CD14-positive monocyte (primary cell): Measurements from ENCODE around the gene DCT. TPM values are rescaled to one million over a fixed set of nuclear protein-coding genes. Genes with fewer than 3 reads are reported as not detected.

Experiments used
- DNase-seq, 3 donors: peaks; one replicate each; pipeline ENCODE4 v3.0.0-alpha.2; 2011 to 2022
- H2AFZ ChIP-seq: 2 replicates; pipeline ENCODE4 v1.6.0; 2012; ENCODE audit warnings: mild to moderate bottlenecking, low read depth, low read length, inconsistent platforms; ENCODE audit not compliant: insufficient read depth, poor library complexity, severe bottlenecking
- H3K27ac ChIP-seq, 2 donors: 1 replicate in 1 of 2; 2 replicates in 1 of 2; pipeline ENCODE4 v1.5.1; 2012 to 2013; ENCODE audit warnings: low read length in 2 of 2, control low read depth in 1 of 2, inconsistent platforms in 1 of 2, low read depth in 1 of 2, mild to moderate bottlenecking in 1 of 2
- H3K27me3 ChIP-seq, 2 donors: one replicate each; pipeline versions ENCODE4 v1.6.0 to v1.6.1; 2011 to 2013; ENCODE audit warnings: low read length in 2 of 2; ENCODE audit not compliant: control insufficient read depth in 2 of 2, insufficient read depth in 2 of 2
- H3K36me3 ChIP-seq, 2 donors: replicated peaks in 1 of 2; 1 replicate in 1 of 2; 2 replicates in 1 of 2; pipeline versions ENCODE4 v1.5.1 to v1.6.1; 2012 to 2013; ENCODE audit warnings: low read length in 2 of 2, control low read depth in 1 of 2, inconsistent platforms in 1 of 2, mild to moderate bottlenecking in 1 of 2; ENCODE audit not compliant: insufficient read depth in 2 of 2, control insufficient read depth in 1 of 2
- H3K4me1 ChIP-seq, 2 donors: 1 replicate in 1 of 2; 2 replicates in 1 of 2; pipeline versions ENCODE4 v1.5.1 to v1.6.1; 2012 to 2013; ENCODE audit warnings: low read length in 2 of 2, control low read depth in 1 of 2, inconsistent platforms in 1 of 2, mild to moderate bottlenecking in 1 of 2, moderate library complexity in 1 of 2; ENCODE audit not compliant: insufficient read depth in 2 of 2, control insufficient read depth in 1 of 2
- H3K4me2 ChIP-seq: replicated peaks from 2 replicates; pipeline ENCODE3; 2012; ENCODE audit warnings: low read length, moderate library complexity, mild to moderate bottlenecking; ENCODE audit not compliant: poor library complexity, severe bottlenecking; ENCODE audit errors: extremely low read depth
- H3K4me3 ChIP-seq, 3 experiments: fragments of 200-600 bp in 1 of 3; sonication (generic) in 1 of 3; replicated peaks in 1 of 3; 1 replicate in 2 of 3; 2 replicates in 1 of 3; pipeline ENCODE4 v1.5.1; 2011 to 2013; ENCODE audit warnings: low read length in 3 of 3, mild to moderate bottlenecking in 3 of 3, control low read depth in 2 of 3, low read depth in 2 of 3, inconsistent platforms in 1 of 3, moderate library complexity in 1 of 3
- H3K79me2 ChIP-seq: 2 replicates; pipeline ENCODE4 v1.6.0; 2012; ENCODE audit warnings: mild to moderate bottlenecking, control low read depth, inconsistent platforms, low read length, moderate library complexity; ENCODE audit not compliant: insufficient read depth
- H3K9ac ChIP-seq: 2 replicates; pipeline ENCODE4 v1.6.0; 2017; ENCODE audit warnings: low read length, mild to moderate bottlenecking; ENCODE audit not compliant: insufficient read depth, poor library complexity, severe bottlenecking
- H3K9me3 ChIP-seq, 2 donors: replicated peaks in 1 of 2; 1 replicate in 1 of 2; 2 replicates in 1 of 2; pipeline versions ENCODE4 v1.5.1 to v1.6.1; 2012 to 2013; ENCODE audit warnings: low read length in 2 of 2, control low read depth in 1 of 2; ENCODE audit not compliant: control insufficient read depth in 1 of 2, insufficient read depth in 1 of 2
- H4K20me1 ChIP-seq: 2 replicates; pipeline ENCODE4 v1.6.0; 2012; ENCODE audit warnings: mild to moderate bottlenecking, low read length, control low read depth, moderate library complexity; ENCODE audit not compliant: insufficient read depth
- H3K27ac Mint-ChIP-seq, 7 donors: one replicate each; pipeline ENCODE4 v1.8.0; 2020; ENCODE audit warnings: mild to moderate bottlenecking in 7 of 7, mixed read lengths in 7 of 7, moderate library complexity in 6 of 7, inconsistent platforms in 2 of 7
- H3K27me3 Mint-ChIP-seq, 3 donors: one replicate each; pipeline ENCODE4 v1.8.0; 2021 to 2022; ENCODE audit warnings: low read depth in 3 of 3, mild to moderate bottlenecking in 3 of 3, mixed read lengths in 3 of 3, moderate library complexity in 3 of 3, inconsistent platforms in 1 of 3
- H3K36me3 Mint-ChIP-seq, 2 donors: one replicate each; pipeline ENCODE4 v1.8.0; 2020; ENCODE audit warnings: mixed read lengths in 2 of 2, inconsistent platforms in 1 of 2, mild to moderate bottlenecking in 1 of 2
- H3K4me1 Mint-ChIP-seq: one replicate; pipeline ENCODE4 v1.8.0; 2020; ENCODE audit warnings: mild to moderate bottlenecking, mixed read lengths
- H3K4me3 Mint-ChIP-seq, 2 donors: one replicate each; pipeline ENCODE4 v1.8.0; 2020; ENCODE audit warnings: mild to moderate bottlenecking in 2 of 2, mixed read lengths in 2 of 2, moderate library complexity in 1 of 2
- H3K9me3 Mint-ChIP-seq, 7 donors: one replicate each; pipeline ENCODE4 v1.8.0; 2020 to 2022; ENCODE audit warnings: mixed read lengths in 7 of 7, mild to moderate bottlenecking in 6 of 7, moderate library complexity in 6 of 7, inconsistent platforms in 2 of 7
- WGBS: methylation state at CpG from one replicate; pipeline ENCODE4 v1.1.5; 2013; ENCODE audit warnings: missing lambda C conversion rate; ENCODE audit not compliant: insufficient coverage; 5-methylcytosine and 5-hydroxymethylcytosine counted together
- intact Hi-C, 2 donors: fragments of 100-400 bp; cut with micrococcal nuclease; formaldehyde crosslinking; loops; one replicate each; pipeline versions ENCODE4 v1.15.0 to v1.15.1; 2023
- polyA plus RNA-seq, 3 donors: library from polyadenylated mRNA; depleted of rRNA in 1 of 3; unstranded in 2 of 3; stranded (reverse) in 1 of 3; fragments of 300-500 nt in 2 of 3; fragments of >200 nt in 1 of 3; fragmentation: Illumina TruSeq in 2 of 3; gene quantifications; 1 replicate in 2 of 3; 2 replicates in 1 of 3; pipeline ENCODE4 v1.2.3, GENCODE V29; 2012 to 2021
- TF ChIP-seq, protein P1 (sequence below): fragments of 200-600 bp; IDR thresholded peaks from one replicate; pipeline ENCODE4 v1.8.0; 2022; ENCODE audit warnings: antibody characterized with exemption, mild to moderate bottlenecking

DCT gene
- polyA plus RNA-seq, 3 donors = not detected

DNA sequence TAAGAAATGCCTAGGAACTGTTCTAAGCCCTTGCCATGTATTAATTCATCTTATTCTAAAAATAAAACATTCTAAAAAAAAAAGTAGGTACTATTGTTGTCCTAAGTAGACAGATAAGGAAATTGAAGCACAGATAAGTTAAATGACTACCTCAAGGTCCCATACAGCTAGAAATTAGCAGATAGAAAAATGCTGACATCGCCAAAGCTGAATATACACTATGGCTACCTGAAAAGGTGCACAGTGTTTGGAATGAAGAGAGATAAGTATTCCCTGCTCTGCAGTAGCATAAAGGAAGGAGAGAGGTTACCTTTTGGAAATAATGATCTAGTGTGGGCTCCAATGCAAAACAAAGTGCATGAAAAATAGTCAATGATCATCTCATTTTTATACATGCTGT lies 65.3 kb downstream of the DCT start:
- Histone ChIP-seq H3K4me2 (no peak overlapping the region), H3K4me1 (peaks cover 0 to 3% of the 10 kb centered on the region in 2 donors), H2AFZ (no peak overlapping the region), H4K20me1 (no peaks in the 10 kb centered on the region), H3K79me2 (no peaks in the 10 kb centered on the region), H3K27me3 (peaks cover 12 to 17% of the 10 kb centered on the region in 2 donors), H3K9ac (no peak overlapping the region), H3K27ac (no peak overlapping the region), H3K9me3 (peaks cover 0 to 9% of the 10 kb centered on the region in 2 donors), H3K36me3 (no peaks in the 10 kb centered on the region), H3K4me3 (no peak overlapping the region)
- peaks cover 6 to 18% (median 13%) of the 10 kb centered on the region in 3 donors for H3K27me3 Mint-ChIP-seq
- peaks cover 3 to 14% (median 9%) of the 10 kb centered on the region in 7 donors for H3K9me3 Mint-ChIP-seq
- TF ChIP-seq, protein P1, sequence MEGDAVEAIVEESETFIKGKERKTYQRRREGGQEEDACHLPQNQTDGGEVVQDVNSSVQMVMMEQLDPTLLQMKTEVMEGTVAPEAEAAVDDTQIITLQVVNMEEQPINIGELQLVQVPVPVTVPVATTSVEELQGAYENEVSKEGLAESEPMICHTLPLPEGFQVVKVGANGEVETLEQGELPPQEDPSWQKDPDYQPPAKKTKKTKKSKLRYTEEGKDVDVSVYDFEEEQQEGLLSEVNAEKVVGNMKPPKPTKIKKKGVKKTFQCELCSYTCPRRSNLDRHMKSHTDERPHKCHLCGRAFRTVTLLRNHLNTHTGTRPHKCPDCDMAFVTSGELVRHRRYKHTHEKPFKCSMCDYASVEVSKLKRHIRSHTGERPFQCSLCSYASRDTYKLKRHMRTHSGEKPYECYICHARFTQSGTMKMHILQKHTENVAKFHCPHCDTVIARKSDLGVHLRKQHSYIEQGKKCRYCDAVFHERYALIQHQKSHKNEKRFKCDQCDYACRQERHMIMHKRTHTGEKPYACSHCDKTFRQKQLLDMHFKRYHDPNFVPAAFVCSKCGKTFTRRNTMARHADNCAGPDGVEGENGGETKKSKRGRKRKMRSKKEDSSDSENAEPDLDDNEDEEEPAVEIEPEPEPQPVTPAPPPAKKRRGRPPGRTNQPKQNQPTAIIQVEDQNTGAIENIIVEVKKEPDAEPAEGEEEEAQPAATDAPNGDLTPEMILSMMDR = no peak
- DNase-seq = no peak
- H3K36me3 Mint-ChIP-seq = no peaks in the 10 kb centered on the region
- intact Hi-C loops = no loop called here
- H3K27ac Mint-ChIP-seq = no peak overlapping the region
- peaks cover 3% of the 10 kb centered on the region for H3K4me1 Mint-ChIP-seq
- WGBS = no CpG with 5 or more reads among the region's 1 CpG
- no peak overlapping the region for H3K4me3 Mint-ChIP-seq

DNA sequence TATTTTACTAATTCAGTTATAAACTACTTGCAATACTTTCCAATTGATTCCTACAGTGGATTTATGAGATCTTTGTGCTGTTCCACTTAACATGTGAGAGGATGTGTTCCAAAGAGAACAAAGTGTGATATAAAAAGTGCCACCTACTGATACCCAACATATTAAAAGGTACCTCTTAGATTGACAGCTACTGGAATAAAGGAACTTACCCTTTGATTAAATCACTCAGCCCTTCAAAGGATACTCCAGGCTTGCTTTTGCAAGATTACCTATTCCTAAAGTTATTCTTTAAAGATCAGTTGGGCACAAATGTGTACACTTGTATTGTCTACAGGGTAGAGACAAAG lies 65.9 kb downstream of the DCT start:
- intact Hi-C loops = no loop called here
- Mint-ChIP-seq H3K27me3 (peaks cover 6 to 20% (median 13%) of the 10 kb centered on the region in 3 donors), H3K9me3 (peaks cover 3 to 13% (median 9%) of the 10 kb centered on the region in 7 donors), H3K4me3 (no peak overlapping the region), H3K27ac (no peak overlapping the region), H3K36me3 (no peaks in the 10 kb centered on the region), H3K4me1 (no peaks in the 10 kb centered on the region)
- TF ChIP-seq, protein P1 = no peak
- Histone ChIP-seq H3K9ac (no peak overlapping the region), H3K79me2 (no peaks in the 10 kb centered on the region), H3K36me3 (no peaks in the 10 kb centered on the region), H3K4me3 (no peak overlapping the region), H3K4me2 (no peak overlapping the region), H3K9me3 (peaks cover 0 to 9% of the 10 kb centered on the region in 2 donors), H3K27ac (no peak overlapping the region), H4K20me1 (no peaks in the 10 kb centered on the region), H3K4me1 (no peaks in the 10 kb centered on the region), H3K27me3 (peaks cover 12 to 16% of the 10 kb centered on the region in 2 donors), H2AFZ (no peak overlapping the region)
- no peak for DNase-seq
